Panc1 (cell line): ENCODE measurements around the gene ARHGAP25.

ENCODE experiments used
- CTCF ChIP-seq: fragments of 450-650 bp; IDR thresholded peaks from 2 replicates; pipeline ENCODE4 v1.5.1; 2017; ENCODE audit warnings: mild to moderate bottlenecking
- REST ChIP-seq, 2 experiments: IDR thresholded peaks; 2 replicates each; pipeline ENCODE4 v1.6.1; 2011 to 2012; ENCODE audit warnings: low read depth in 2 of 2, control low read depth in 1 of 2, low read length in 1 of 2, mild to moderate bottlenecking in 1 of 2, moderate library complexity in 1 of 2; ENCODE audit not compliant: insufficient read depth in 1 of 2
- SIN3A ChIP-seq: IDR thresholded peaks from 2 replicates; pipeline ENCODE4 v1.6.1; 2012; ENCODE audit warnings: low read depth, mild to moderate bottlenecking, low read length, moderate library complexity, borderline replicate concordance; ENCODE audit not compliant: insufficient read depth

GRCh38 chr2:68741805-68742306 lies 7.2 kb downstream of the ARHGAP25 start:
- TF ChIP-seq CTCF, result no peak
- TF ChIP-seq REST (IDR thresholded peaks at IDR 0.05; ENCODE audit: insufficient read depth in 1 of 2, low read depth in 2 of 2, low read length in 1 of 2), result no peak
- TF ChIP-seq SIN3A, result no peak
